GM19468 (cell line): ENCODE data around the gene IFT57.
"Not testable (repeated sequence)": the region's sequence is repeated elsewhere in the genome, so short reads cannot be mapped to it uniquely, and the experiment has no call there.

Source experiments
- ATAC-seq: cut with Tn5 transposase; IDR thresholded peaks from one replicate; pipeline ENCODE4 v1.9.1; 2021; ENCODE audit warnings: mild to moderate bottlenecking, moderate library complexity, moderate number of reproducible peaks; ENCODE audit not compliant: unreplicated experiment; ENCODE audit errors: extremely low read depth

The IFT57 gene

GRCh38 chr3:108221911-108222852 is at the start of gene IFT57:
TSS of gene IFT57 (minus strand) at chr3:108222424. CDS start at chr3:108222322, 102 bp downstream.
- peak; percentile 86 for ATAC-seq

- no peak for ATAC-seq
Measured at GRCh38 chr3:108271626-108272025, 49.4 kb upstream of the IFT57 start.

- ATAC-seq, result not testable (repeated sequence)
Measured at GRCh38 chr3:108268235-108268634, 46.0 kb upstream of the IFT57 start.

GRCh38 chr3:108264534-108265298 is 42.5 kb upstream of the IFT57 start:
- ATAC-seq, result peak; percentile 39

GRCh38 chr3:108255131-108255530 is 32.9 kb upstream of the IFT57 start:
- no peak for ATAC-seq

- ATAC-seq, result no peak
Measured at GRCh38 chr3:108251844-108252243, 29.6 kb upstream of the IFT57 start.

GRCh38 chr3:108251265-108251664 is 29.0 kb upstream of the IFT57 start:
- ATAC-seq, result no peak

GRCh38 chr3:108250626-108251025 is 28.4 kb upstream of the IFT57 start:
- no peak for ATAC-seq

GRCh38 chr3:108243243-108243642 is 21.0 kb upstream of the IFT57 start:
- no peak for ATAC-seq

- ATAC-seq, result no peak
Measured at GRCh38 chr3:108242776-108243175, 20.6 kb upstream of the IFT57 start.

GRCh38 chr3:108241721-108242120 is 19.5 kb upstream of the IFT57 start:
- no peak for ATAC-seq

GRCh38 chr3:108241146-108241545 is 18.9 kb upstream of the IFT57 start:
- ATAC-seq, result no peak

- ATAC-seq, result no peak
Measured at GRCh38 chr3:108239082-108239481, 16.9 kb upstream of the IFT57 start.

- ATAC-seq, result no peak
Measured at GRCh38 chr3:108235290-108235689, 13.1 kb upstream of the IFT57 start.

GRCh38 chr3:108234387-108234957 is 12.2 kb upstream of the IFT57 start:
- ATAC-seq, result no peak

GRCh38 chr3:108228286-108228685 is 6.1 kb upstream of the IFT57 start:
- no peak for ATAC-seq

- no peak for ATAC-seq
Measured at GRCh38 chr3:108227131-108227530, 4.9 kb upstream of the IFT57 start.

GRCh38 chr3:108225221-108225620 is 3.0 kb upstream of the IFT57 start:
- ATAC-seq, result no peak

- no peak for ATAC-seq
Measured at GRCh38 chr3:108223928-108224327, 1.7 kb upstream of the IFT57 start.

- ATAC-seq, result no peak
Measured at GRCh38 chr3:108222853-108223565, 785 bp upstream of the IFT57 start.
